ENCODE measurements around the gene OPTC. TPM values are rescaled to one million over a fixed set of nuclear protein-coding genes. Genes with fewer than 3 reads are reported as not detected.
A peak's percentile ranks its signal among the peaks of the same experiment; 100 is the strongest.

Gene OPTC
- total and polyA plus RNA-seq, 2 of the 8 experiments (the other 6 are each of a cell fraction or from before 2014, with no cell fraction given): 1.1 to 4.0 TPM

DNA sequence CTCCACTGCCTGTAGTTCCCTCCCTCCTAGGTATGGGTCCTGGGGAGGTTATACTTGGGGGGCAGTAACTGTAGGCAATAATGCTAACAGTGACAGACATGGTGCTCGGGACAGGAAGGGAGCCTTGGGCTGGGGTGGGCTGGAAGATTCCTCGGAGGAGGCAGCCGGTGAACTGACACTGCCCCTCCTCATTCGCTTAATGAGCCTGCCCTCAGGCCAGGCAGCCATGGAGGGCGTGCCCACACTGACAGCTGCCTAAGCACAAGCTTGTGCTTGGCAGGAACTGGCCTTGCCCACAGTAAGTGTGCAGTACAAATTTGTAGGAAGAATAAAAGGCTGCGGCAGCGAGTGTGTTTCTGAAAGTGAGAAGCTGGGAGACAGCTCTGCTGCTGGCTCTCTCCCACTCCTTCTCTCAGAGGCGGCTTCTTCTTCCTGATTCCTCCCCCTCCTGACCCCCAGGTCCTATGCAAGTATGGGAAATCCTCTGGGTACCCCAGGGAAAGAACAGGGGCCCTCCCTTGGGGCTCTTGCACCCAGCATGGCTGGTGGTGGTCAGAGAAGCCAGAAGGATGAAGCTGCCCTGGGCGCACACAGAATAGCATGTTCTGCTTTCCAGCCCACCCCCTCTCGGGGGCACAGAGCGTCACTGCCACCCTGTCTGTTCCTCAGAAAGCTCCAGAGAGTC, 23.6 kb downstream of the OPTC start:
- Histone ChIP-seq H2BK15ac (ENCODE audit: low read length) (0 out of 2 replicates have a peak overlapping the region, but pooled peaks have one; percentile 53), H2AFZ (ENCODE audit: low read length) (no peak overlapping the region), H2AK5ac (ENCODE audit: low read depth, low read length) (peak overlapping the region; percentile 46; the same call in 1 of the 2 replicates), H3K23me2 (ENCODE audit: low read depth, low read length) (peaks cover 2% of the 10 kb centered on the region; the same call in 1 of the 2 replicates), H3K9me3 (ENCODE audit: insufficient read depth in 2 of 2, low read depth in 1 of 2, low read length in 1 of 2) (no peaks in the 10 kb centered on the region), H4K5ac (ENCODE audit: insufficient read length, low read depth, low read length) (no peak overlapping the region), H3K4me1 (replicated peaks in 1 of 4; ENCODE audit: control insufficient read depth in 3 of 4, insufficient read depth in 4 of 4, low read length in 3 of 4) (peaks cover 29 to 73% (median 55%) of the 10 kb centered on the region in 4 experiments), H3K4me2 (ENCODE audit: insufficient read depth in 1 of 2, low read depth in 2 of 2, low read length in 2 of 2) (no peak overlapping the region; a peak in 1 of 4 replicates), H3K27ac (ENCODE audit: low read depth, low read length) (no peak overlapping the region), H3K9ac (replicated peaks in 1 of 4; ENCODE audit: extremely low read depth in 1 of 4, low read depth in 3 of 4, low read length in 3 of 4) (no peak overlapping the region), H3K18ac (ENCODE audit: extremely low read depth, low read length) (no peak overlapping the region; the same call in 1 of the 2 replicates), H4K91ac (replicated peaks; ENCODE audit: insufficient read length, low read length) (no peak overlapping the region), H3K36me3 (ENCODE audit: control insufficient read depth in 2 of 4, insufficient read depth in 4 of 4, low read length in 3 of 4) (no peaks in the 10 kb centered on the region), H3K4me3 (ENCODE audit: extremely low read depth in 1 of 4, insufficient read depth in 2 of 4, low read depth in 3 of 4, low read length in 4 of 4) (no peak overlapping the region), H3K79me1 (ENCODE audit: low read depth, low read length) (no peaks in the 10 kb centered on the region), H2BK120ac (replicated peaks; ENCODE audit: low read depth, low read length) (no peak overlapping the region), H3K79me2 (ENCODE audit: control insufficient read depth in 1 of 2, insufficient read depth in 2 of 2, low read length in 2 of 2) (no peaks in the 10 kb centered on the region), H3K4ac (replicated peaks; ENCODE audit: insufficient read length, low read depth, low read length) (no peak overlapping the region), H3K14ac (ENCODE audit: insufficient read length) (no peak overlapping the region), H2BK20ac (ENCODE audit: low read length) (no peak overlapping the region), H4K8ac (ENCODE audit: extremely low read depth, insufficient read depth, low read length) (no peak overlapping the region), H3K27me3 (replicated peaks in 1 of 4; ENCODE audit: control insufficient read depth in 3 of 4, extremely low read depth in 1 of 4, insufficient read depth in 3 of 4, low read length in 3 of 4) (peaks cover 7 to 73% (median 63%) of the 10 kb centered on the region in 4 experiments), H2BK12ac (ENCODE audit: low read depth, low read length) (peak overlapping the region; percentile 71; the same call in 1 of the 2 replicates), H3K23ac (ENCODE audit: insufficient read length) (no peak overlapping the region), H4K20me1 (replicated peaks in 1 of 2; ENCODE audit: control insufficient read depth in 1 of 2, insufficient read depth in 2 of 2, low read length in 2 of 2) (peaks cover 0 to 2% of the 10 kb centered on the region in 2 experiments), H3K56ac (replicated peaks; ENCODE audit: insufficient read length, low read depth, low read length) (no peak overlapping the region), H2BK5ac (ENCODE audit: low read depth, low read length) (no peak overlapping the region)
- TF ChIP-seq, protein P1, sequence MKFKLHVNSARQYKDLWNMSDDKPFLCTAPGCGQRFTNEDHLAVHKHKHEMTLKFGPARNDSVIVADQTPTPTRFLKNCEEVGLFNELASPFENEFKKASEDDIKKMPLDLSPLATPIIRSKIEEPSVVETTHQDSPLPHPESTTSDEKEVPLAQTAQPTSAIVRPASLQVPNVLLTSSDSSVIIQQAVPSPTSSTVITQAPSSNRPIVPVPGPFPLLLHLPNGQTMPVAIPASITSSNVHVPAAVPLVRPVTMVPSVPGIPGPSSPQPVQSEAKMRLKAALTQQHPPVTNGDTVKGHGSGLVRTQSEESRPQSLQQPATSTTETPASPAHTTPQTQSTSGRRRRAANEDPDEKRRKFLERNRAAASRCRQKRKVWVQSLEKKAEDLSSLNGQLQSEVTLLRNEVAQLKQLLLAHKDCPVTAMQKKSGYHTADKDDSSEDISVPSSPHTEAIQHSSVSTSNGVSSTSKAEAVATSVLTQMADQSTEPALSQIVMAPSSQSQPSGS (IDR thresholded peaks at IDR 0.05; ENCODE audit: low read length): no peak
- TF ChIP-seq SP1 (IDR thresholded peaks at IDR 0.05; ENCODE audit: low read depth, low read length): no peak
- TF ChIP-seq TAF7 (optimal IDR thresholded peaks at IDR 0.05; ENCODE audit: borderline replicate concordance, low read depth, low read length): no peak
- TF ChIP-seq, protein P2, sequence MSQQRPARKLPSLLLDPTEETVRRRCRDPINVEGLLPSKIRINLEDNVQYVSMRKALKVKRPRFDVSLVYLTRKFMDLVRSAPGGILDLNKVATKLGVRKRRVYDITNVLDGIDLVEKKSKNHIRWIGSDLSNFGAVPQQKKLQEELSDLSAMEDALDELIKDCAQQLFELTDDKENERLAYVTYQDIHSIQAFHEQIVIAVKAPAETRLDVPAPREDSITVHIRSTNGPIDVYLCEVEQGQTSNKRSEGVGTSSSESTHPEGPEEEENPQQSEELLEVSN (IDR thresholded peaks at IDR 0.05): no peak
- TF ChIP-seq NRF1 (IDR thresholded peaks at IDR 0.05; ENCODE audit: low read depth, low read length): no peak
- WGBS, 2 experiments (ENCODE audit: extremely low coverage in 1 of 2, insufficient coverage in 1 of 2, insufficient read length in 1 of 2, insufficient replicate concordance in 2 of 2, low coverage in 1 of 2, low lambda C conversion rate in 2 of 2, missing lambda C conversion rate in 1 of 2): 78% methylated on average over 11 of the region's 11 CpGs; no CpG with 5 or more reads in 1 of the 2 experiments
- ChIA-PET CTCF (ENCODE audit: partially characterized antibody) (interaction anchor here (0.6 to 13.3 kb wide), 11 partner anchors 10 to 245 kb away, joined by 3 to 108 read pairs (median 3); no protein-coding TSS in a partner anchor), POLR2A (ENCODE audit: partially characterized antibody) (interaction anchor here (1.0 to 1.7 kb wide), 3 partner anchors 8 to 54 kb away, joined by 3 to 7 read pairs (median 4); no protein-coding TSS in a partner anchor)
- FAIRE-seq (no peak), DNase-seq (ENCODE audit: low read depth in 1 of 2, low spot score in 2 of 2) (no peak)
